Fibroblast of lung (primary cell): Measurements from ENCODE around the gene ANXA2. TPM values are rescaled to one million over a fixed set of nuclear protein-coding genes. Genes with fewer than 3 reads are reported as not detected.

Experiments
- DNase-seq, 2 donors: peaks; one replicate each; pipeline versions ENCODE4 v3.0.0 to v3.0.0-alpha.2; 2010; ENCODE audit warnings: low read depth in 2 of 2
- H2AFZ ChIP-seq: 2 replicates; pipeline ENCODE4 v1.5.1; 2012; ENCODE audit warnings: low read length, control low read depth, inconsistent platforms
- H3K27ac ChIP-seq: 2 replicates; pipeline ENCODE4 v1.5.1; 2011; ENCODE audit warnings: low read length, control low read depth; ENCODE audit not compliant: insufficient read depth
- H3K27me3 ChIP-seq: 2 replicates; pipeline ENCODE4 v1.5.1; 2011; ENCODE audit warnings: mild to moderate bottlenecking, low read length; ENCODE audit not compliant: control insufficient read depth, insufficient read depth
- H3K36me3 ChIP-seq: 2 replicates; pipeline ENCODE4 v1.5.1; 2011; ENCODE audit warnings: low read length; ENCODE audit not compliant: control insufficient read depth, insufficient read depth
- H3K4me1 ChIP-seq: 2 replicates; pipeline ENCODE4 v1.5.1; 2011; ENCODE audit warnings: low read length; ENCODE audit not compliant: control insufficient read depth, insufficient read depth; ENCODE audit errors: extremely low read depth
- H3K4me2 ChIP-seq: 2 replicates; pipeline ENCODE4 v1.5.1; 2011; ENCODE audit warnings: low read length, control low read depth; ENCODE audit not compliant: insufficient read depth; ENCODE audit errors: extremely low read depth
- H3K4me3 ChIP-seq, 4 experiments: fragments of 200-600 bp in 1 of 4; sonication (generic) in 1 of 4; replicated peaks in 1 of 4; 2 replicates each; pipeline ENCODE4 v1.5.1; 2011 to 2016; ENCODE audit warnings: low read length in 4 of 4, low read depth in 3 of 4, mild to moderate bottlenecking in 3 of 4, control low read depth in 2 of 4, inconsistent platforms in 1 of 4, mixed read lengths in 1 of 4; ENCODE audit not compliant: insufficient read depth in 1 of 4; ENCODE audit errors: control extremely low read depth in 1 of 4
- H3K79me2 ChIP-seq: 2 replicates; pipeline ENCODE4 v1.5.1; 2012; ENCODE audit warnings: mild to moderate bottlenecking, low read length, inconsistent platforms; ENCODE audit not compliant: control insufficient read depth, insufficient read depth
- H3K9ac ChIP-seq: 2 replicates; pipeline ENCODE4 v1.5.1; 2011; ENCODE audit warnings: mild to moderate bottlenecking, low read length, control low read depth; ENCODE audit not compliant: insufficient read depth
- H3K9me3 ChIP-seq: 2 replicates; pipeline ENCODE4 v1.5.1; 2012; ENCODE audit warnings: low read depth, low read length; ENCODE audit not compliant: control insufficient read depth, insufficient read depth
- H4K20me1 ChIP-seq: 2 replicates; pipeline ENCODE4 v1.5.1; 2011; ENCODE audit warnings: low read length; ENCODE audit not compliant: control insufficient read depth, insufficient read depth; ENCODE audit errors: extremely low read depth
- CTCF ChIP-seq, 2 donors: IDR thresholded peaks in 1 of 2; conservative IDR thresholded peaks in 1 of 2; 1 replicate in 1 of 2; 2 replicates in 1 of 2; pipeline ENCODE4 v1.5.1; 2011 to 2012; ENCODE audit warnings: low read length in 2 of 2, control low read depth in 1 of 2, inconsistent platforms in 1 of 2, low read depth in 1 of 2, mild to moderate bottlenecking in 1 of 2
- EZH2 ChIP-seq: IDR thresholded peaks from 2 replicates; pipeline ENCODE4 v1.5.1; 2012; ENCODE audit warnings: low read length, control low read depth, mild to moderate bottlenecking; ENCODE audit errors: missing control alignments
- polyA plus RNA-seq, 2 donors: library from polyadenylated mRNA; depleted of rRNA in 1 of 2; stranded (reverse) in 1 of 2; unstranded in 1 of 2; fragments of >200 nt; gene quantifications; 2 replicates each; pipeline ENCODE4 v1.2.1, GENCODE V29; 2011 to 2012; ENCODE audit warnings: missing spikeins in 1 of 2
- total RNA-seq: library from RNA; depleted of rRNA; stranded (reverse); fragments of >200 nt; gene quantifications from 2 replicates; pipeline ENCODE4 v1.2.1, GENCODE V29; 2014

ANXA2 gene
- total and polyA plus RNA-seq, 2 donors (not counting 1 experiment from before 2014, with no cell fraction given) = 2,754 to 4,872 TPM

GRCh38 chr15:60320365-60320764, 77.4 kb downstream of the ANXA2 start:
- no peak overlapping the region for H2AFZ ChIP-seq
- H3K9me3 ChIP-seq = no peaks in the 10 kb centered on the region
- TF ChIP-seq EZH2 (no peak), CTCF (conservative IDR thresholded peaks at IDR 0.05 in 1 of 2, IDR thresholded peaks at IDR 0.05 in 1 of 2; ENCODE audit: low read depth in 1 of 2, low read length in 2 of 2) (no peak)
- H3K27me3 ChIP-seq = peaks cover 11% of the 10 kb centered on the region
- no peaks in the 10 kb centered on the region for H3K4me1 ChIP-seq
- H3K36me3 ChIP-seq = no peaks in the 10 kb centered on the region
- H3K4me2 ChIP-seq = no peak overlapping the region
- H3K9ac ChIP-seq = no peak overlapping the region
- no peaks in the 10 kb centered on the region for H4K20me1 ChIP-seq
- no peak overlapping the region for H3K4me3 ChIP-seq
- no peak overlapping the region for H3K27ac ChIP-seq
- H3K79me2 ChIP-seq = no peaks in the 10 kb centered on the region
- DNase-seq = no peak

GRCh38 chr15:60318216-60318867, 79.4 kb downstream of the ANXA2 start:
- no peak overlapping the region for H3K4me3 ChIP-seq
- no peaks in the 10 kb centered on the region for H3K9me3 ChIP-seq
- no peak overlapping the region for H3K9ac ChIP-seq
- no peak for DNase-seq
- peaks cover 11% of the 10 kb centered on the region for H3K27me3 ChIP-seq
- no peaks in the 10 kb centered on the region for H4K20me1 ChIP-seq
- H3K36me3 ChIP-seq = no peaks in the 10 kb centered on the region
- no peak for TF ChIP-seq CTCF (conservative IDR thresholded peaks at IDR 0.05 in 1 of 2, IDR thresholded peaks at IDR 0.05 in 1 of 2; ENCODE audit: low read depth in 1 of 2, low read length in 2 of 2)
- TF ChIP-seq EZH2 = no peak
- no peak overlapping the region for H3K27ac ChIP-seq
- H3K79me2 ChIP-seq = no peaks in the 10 kb centered on the region
- no peak overlapping the region for H3K4me2 ChIP-seq
- H3K4me1 ChIP-seq = no peaks in the 10 kb centered on the region
- no peak overlapping the region for H2AFZ ChIP-seq

GRCh38 chr15:60316961-60317360, 80.8 kb downstream of the ANXA2 start:
- no peak overlapping the region for H3K9ac ChIP-seq
- TF ChIP-seq CTCF (conservative IDR thresholded peaks at IDR 0.05 in 1 of 2, IDR thresholded peaks at IDR 0.05 in 1 of 2; ENCODE audit: low read depth in 1 of 2, low read length in 2 of 2) = no peak
- TF ChIP-seq EZH2 = no peak
- H3K4me3 ChIP-seq = no peak overlapping the region
- no peak for DNase-seq
- peaks cover 5% of the 10 kb centered on the region for H3K27me3 ChIP-seq
- no peaks in the 10 kb centered on the region for H4K20me1 ChIP-seq
- no peaks in the 10 kb centered on the region for H3K9me3 ChIP-seq
- no peak overlapping the region for H3K27ac ChIP-seq
- H3K36me3 ChIP-seq = no peaks in the 10 kb centered on the region
- H3K4me1 ChIP-seq = no peaks in the 10 kb centered on the region
- no peak overlapping the region for H3K4me2 ChIP-seq
- H3K79me2 ChIP-seq = no peaks in the 10 kb centered on the region
- no peak overlapping the region for H2AFZ ChIP-seq
